HepG2 (cell line): ENCODE results near the gene JAK1. TPM values are rescaled to one million over a fixed set of nuclear protein-coding genes. Genes with fewer than 3 reads are reported as not detected.

Experiments used
- ATAC-seq: fragments of 200-7000 bp; cut with Tn5 transposase; 3 replicates; pipeline ENCODE4 v1.9.1; 2020; ENCODE audit warnings: mild to moderate bottlenecking, moderate library complexity
- BruUV-seq: library from RNA; stranded (reverse); fragments of 400-500 nt; replicated peaks from 2 replicates; lab custom pipeline; 2021; lab: Mats Ljungman, UMichigan
- CTCF ChIA-PET: fragments of 300-600 bp; formaldehyde crosslinking; extraction: SDS; loops from one replicate; lab custom pipeline; 2021; ENCODE audit warnings: low total read pairs, inconsistent platforms, low intra/inter-chr PET ratio; lab: Yijun Ruan, JAX
- POLR2A ChIA-PET: fragments of 350-600 bp; sonication (Branson Sonifier 250); formaldehyde crosslinking; loops from one replicate; lab custom pipeline; 2020; ENCODE audit warnings: antibody characterized with exemption, inconsistent platforms; lab: Yijun Ruan, JAX
- DNase-seq: peaks from one replicate; pipeline ENCODE4 v3.0.0-alpha.2; 2015; ENCODE audit warnings: low spot score
- FAIRE-seq: peaks from 3 replicates; lab custom pipeline; 2011; peaks lifted over from hg19 to GRCh38; lab: Jason Lieb, UNC
- H2AFZ ChIP-seq: one replicate; pipeline ENCODE4 v1.6.1; 2011; ENCODE audit warnings: low read length, inconsistent platforms
- H3K27ac ChIP-seq: fragments of 300-600 bp; 3 replicates; pipeline ENCODE4 v1.8.0; 2011; ENCODE audit warnings: mixed run types, mild to moderate bottlenecking, mixed read lengths, low read length, inconsistent platforms; ENCODE audit not compliant: insufficient read depth; ENCODE audit errors: extremely low read length
- H3K27me3 ChIP-seq, 2 experiments: fragments of 200-600 bp in 1 of 2; 2 replicates in 1 of 2; 3 replicates in 1 of 2; pipeline versions ENCODE4 v1.6.0 to v1.8.0; 2011; ENCODE audit warnings: low read length in 2 of 2, mild to moderate bottlenecking in 2 of 2, moderate library complexity in 2 of 2, inconsistent platforms in 1 of 2; ENCODE audit not compliant: insufficient read depth in 2 of 2, control insufficient read depth in 1 of 2
- H3K36me3 ChIP-seq, 2 experiments: fragments of 200-600 bp in 1 of 2; replicated peaks in 1 of 2; 2 replicates in 1 of 2; 3 replicates in 1 of 2; pipeline versions ENCODE4 v1.5.1 to v1.8.0; 2011; ENCODE audit warnings: low read length in 2 of 2, inconsistent platforms in 1 of 2; ENCODE audit not compliant: insufficient read depth in 2 of 2, control insufficient read depth in 1 of 2
- H3K4me1 ChIP-seq: 2 replicates; pipeline ENCODE4 v1.5.1; 2012; ENCODE audit warnings: low read length, inconsistent platforms; ENCODE audit not compliant: insufficient read depth
- H3K4me2 ChIP-seq: 2 replicates; pipeline ENCODE4 v1.6.0; 2011; ENCODE audit warnings: low read depth, low read length, inconsistent platforms
- H3K4me3 ChIP-seq, 3 experiments: fragments of 200-600 bp in 1 of 3; sonication (generic), shearing (Covaris generic) in 1 of 3; replicated peaks in 1 of 3; 2 replicates each; pipeline ENCODE4 v1.5.1; 2011 to 2016; ENCODE audit warnings: low read length in 3 of 3, inconsistent platforms in 2 of 3, low read depth in 2 of 3, mild to moderate bottlenecking in 2 of 3, control low read depth in 1 of 3, mixed read lengths in 1 of 3; ENCODE audit not compliant: insufficient read depth in 1 of 3
- H3K79me2 ChIP-seq: one replicate; pipeline ENCODE4 v1.6.1; 2011; ENCODE audit warnings: low read length, inconsistent platforms; ENCODE audit not compliant: insufficient read depth
- H3K9ac ChIP-seq: 2 replicates; pipeline ENCODE4 v1.6.0; 2011; ENCODE audit warnings: mild to moderate bottlenecking, low read depth, low read length, inconsistent platforms; ENCODE audit not compliant: insufficient read depth
- H3K9me3 ChIP-seq: 2 replicates; pipeline ENCODE4 v1.5.1; 2012; ENCODE audit warnings: mild to moderate bottlenecking, low read length
- H4K20me1 ChIP-seq: 2 replicates; pipeline ENCODE4 v1.6.0; 2011; ENCODE audit warnings: inconsistent platforms, mild to moderate bottlenecking, low read length, moderate library complexity; ENCODE audit not compliant: insufficient read depth
- ATAD3A ChIP-seq: sonication (generic); formaldehyde crosslinking; IDR thresholded peaks from 2 replicates; pipeline ENCODE4 v1.4.0; 2020; ENCODE audit warnings: missing genetic modification reagents
- GPN1 ChIP-seq: sonication (generic); formaldehyde crosslinking; IDR thresholded peaks from 2 replicates; pipeline ENCODE4 v1.5.1; 2020; ENCODE audit warnings: missing genetic modification reagents, borderline replicate concordance
- KLF13 ChIP-seq: sonication (generic); formaldehyde crosslinking; IDR thresholded peaks from 2 replicates; pipeline ENCODE4 v1.4.0; 2020; ENCODE audit warnings: mild to moderate bottlenecking, missing genetic modification reagents
- MAZ ChIP-seq, 2 experiments: sonication (generic) in 1 of 2; formaldehyde crosslinking in 1 of 2; IDR thresholded peaks; 2 replicates each; pipeline versions ENCODE4 v1.5.0 to v1.6.1; 2012 to 2020; ENCODE audit warnings: low read depth in 2 of 2, mild to moderate bottlenecking in 2 of 2, borderline replicate concordance in 1 of 2, improper control_type of control experiment in 1 of 2, low read length in 1 of 2, missing genetic modification reagents in 1 of 2, moderate library complexity in 1 of 2
- MXI1 ChIP-seq: IDR thresholded peaks from 3 replicates; pipeline ENCODE4 v1.6.1; 2012; ENCODE audit warnings: low read depth, low read length, inconsistent platforms, borderline replicate concordance
- PREB ChIP-seq: sonication (generic); formaldehyde crosslinking; IDR thresholded peaks from 2 replicates; pipeline ENCODE4 v1.4.0; 2020; ENCODE audit warnings: missing genetic modification reagents
- RBM39 ChIP-seq: fragments of 200-400 bp; formaldehyde crosslinking; IDR thresholded peaks from one replicate; pipeline ENCODE4 v1.6.1; 2018; ENCODE audit warnings: antibody characterized with exemption, mild to moderate bottlenecking, low read depth, low read length; ENCODE audit not compliant: poor library complexity, severe bottlenecking
- REXO4 ChIP-seq: sonication (generic); formaldehyde crosslinking; IDR thresholded peaks from 2 replicates; pipeline ENCODE4 v1.8.0; 2022; ENCODE audit warnings: missing genetic modification reagents, mild to moderate bottlenecking, borderline replicate concordance
- RXRA ChIP-seq: sonication (generic); formaldehyde crosslinking; IDR thresholded peaks from 2 replicates; pipeline ENCODE4 v1.5.1; 2020; ENCODE audit warnings: missing genetic modification reagents
- SIX1 ChIP-seq: sonication (generic); formaldehyde crosslinking; IDR thresholded peaks from 2 replicates; pipeline ENCODE4 v1.4.0; 2020; ENCODE audit warnings: missing genetic modification reagents, borderline replicate concordance
- TAF15 ChIP-seq: fragments of 200-400 bp; formaldehyde crosslinking; IDR thresholded peaks from one replicate; pipeline ENCODE4 v1.6.1; 2018; ENCODE audit warnings: mild to moderate bottlenecking, low read depth, low read length; ENCODE audit not compliant: poor library complexity, severe bottlenecking
- XBP1 ChIP-seq: sonication (generic); formaldehyde crosslinking; IDR thresholded peaks from 2 replicates; pipeline ENCODE4 v1.5.0; 2020; ENCODE audit warnings: missing genetic modification reagents
- ZBTB7A ChIP-seq: sonication (generic); formaldehyde crosslinking; IDR thresholded peaks from 2 replicates; pipeline ENCODE4 v1.8.0; 2022; ENCODE audit warnings: mild to moderate bottlenecking, missing genetic modification reagents
- ZGPAT ChIP-seq: IDR thresholded peaks from 2 replicates; pipeline ENCODE4 v1.6.1; 2016; ENCODE audit warnings: mild to moderate bottlenecking
- ZNF34 ChIP-seq: sonication (generic); formaldehyde crosslinking; IDR thresholded peaks from 2 replicates; pipeline ENCODE4 v1.4.0; 2020; ENCODE audit warnings: mild to moderate bottlenecking, missing genetic modification reagents, borderline replicate concordance
- WGBS: methylation state at CpG from one replicate; pipeline ENCODE4 v1.1.6; 2017; ENCODE audit warnings: low lambda C conversion rate; 5-methylcytosine and 5-hydroxymethylcytosine counted together
- in situ Hi-C: cut with HindIII; loops from 2 replicates; pipeline ENCODE4 v1.10.0; 2017; ENCODE audit warnings: low pct_unique_long_range_greater_than_20kb; ENCODE audit not compliant: extremely low pct_ligation_motif_present
- intact Hi-C: fragments of 100-400 bp; cut with micrococcal nuclease; formaldehyde crosslinking; loops from one replicate; pipeline ENCODE4 v1.10.0; 2022; ENCODE audit not compliant: unreplicated experiment
- polyA plus RNA-seq, 8 experiments: library from polyadenylated mRNA; depleted of rRNA in 3 of 8; stranded (reverse) in 7 of 8; unstranded in 1 of 8; fragments of >200 nt; fragmentation: Illumina TruSeq in 4 of 8; extraction: Trizol in 4 of 8; gene quantifications; 2 replicates each; pipeline versions ENCODE4 v1.2.1 to v1.2.3, GENCODE V29; 2011 to 2016; ENCODE audit warnings: low read depth in 4 of 8, missing spikeins in 1 of 8, mixed read lengths in 1 of 8; ENCODE audit not compliant: insufficient read depth in 1 of 8
- total RNA-seq, 5 experiments: library from RNA; depleted of rRNA; stranded (reverse); fragments of >200 nt; fragmentation: Illumina TruSeq; extraction: Trizol; gene quantifications; 2 replicates each; pipeline ENCODE4 v1.2.3, GENCODE V29; 2016; ENCODE audit warnings: low read depth in 1 of 5

Gene JAK1
- total and polyA plus RNA-seq, 2 of the 13 experiments (the other 11 are each of a cell fraction or from before 2014, with no cell fraction given), result 23.9 to 42.4 TPM

GRCh38 chr1:64911326-64911725 lies 55.0 kb downstream of the JAK1 start:
- TF ChIP-seq ZNF34 (no peak), RBM39 (no peak), ZGPAT (CRISPR knock-in tag) (no peak), MXI1 (no peak), REXO4 (no peak), ZBTB7A (no peak), KLF13 (no peak), ATAD3A (CRISPR knock-in tag) (no peak), SIX1 (no peak), RXRA (CRISPR knock-in tag) (no peak), GPN1 (CRISPR knock-in tag) (no peak), PREB (CRISPR knock-in tag) (no peak), MAZ (IDR thresholded peaks at IDR 0.05; ENCODE audit: borderline replicate concordance, low read depth, low read length) (no peak), MAZ (CRISPR knock-in tag; IDR thresholded peaks at IDR 0.05; ENCODE audit: low read depth) (no peak), XBP1 (CRISPR knock-in tag) (no peak), TAF15 (no peak)
- in situ Hi-C loops, result no loop called here
- Histone ChIP-seq H3K27ac (peak overlapping the region; percentile 71), H3K4me1 (peaks cover 99% of the 10 kb centered on the region), H3K4me2 (peak overlapping the region; percentile 65), H3K4me3 (no peak overlapping the region; a peak in 1 of 6 replicates), H3K9me3 (no peaks in the 10 kb centered on the region), H3K36me3 (no peaks in the 10 kb centered on the region), H2AFZ (no peak overlapping the region), H4K20me1 (no peaks in the 10 kb centered on the region), H3K9ac (peak overlapping the region; percentile 17; the same call in 1 of the 2 replicates), H3K27me3 (no peaks in the 10 kb centered on the region), H3K79me2 (peaks cover 76% of the 10 kb centered on the region)
- CTCF ChIA-PET, result no interaction called here
- 71% methylated on average over 3 of the region's 3 CpGs for WGBS
- ATAC-seq (no peak), FAIRE-seq (no peak), DNase-seq (no peak)
- intact Hi-C loops, result no loop called here
- BruUV-seq, result no TSS peak
- POLR2A ChIA-PET, result interaction anchor here (1.5 to 1.6 kb wide), 2 partner anchors 55 kb away, joined by 5 to 7 read pairs; partner anchors contain the start of gene JAK1
